Measurements from ENCODE around the gene DTX3. TPM values are rescaled to one million over a fixed set of nuclear protein-coding genes. Genes with fewer than 3 reads are reported as not detected.
"Not testable (repeated sequence)": the region's sequence is repeated elsewhere in the genome, so short reads cannot be mapped to it uniquely, and the experiment has no call there.

Gene DTX3
- polyA plus RNA-seq, 1 donor from 2014 or later: 0.91 TPM

- Mint-ChIP-seq H3K4me3 (peak overlapping the region in 2 of 4 donors; percentile 8 to 67), H3K9me3 (no peaks in the 10 kb centered on the region), H3K27ac (peak overlapping the region in 1 of 3 donors; percentile 59), H3K36me3 (peaks cover 1% of the 10 kb centered on the region), H3K27me3 (peaks cover 82% of the 10 kb centered on the region), H3K4me1 (peaks cover under 1 to 14% (median 13%) of the 10 kb centered on the region in 3 donors)
These were observed 21.7 kb downstream of the DTX3 start for GRCh38 chr12:57626111-57626920.

DNA sequence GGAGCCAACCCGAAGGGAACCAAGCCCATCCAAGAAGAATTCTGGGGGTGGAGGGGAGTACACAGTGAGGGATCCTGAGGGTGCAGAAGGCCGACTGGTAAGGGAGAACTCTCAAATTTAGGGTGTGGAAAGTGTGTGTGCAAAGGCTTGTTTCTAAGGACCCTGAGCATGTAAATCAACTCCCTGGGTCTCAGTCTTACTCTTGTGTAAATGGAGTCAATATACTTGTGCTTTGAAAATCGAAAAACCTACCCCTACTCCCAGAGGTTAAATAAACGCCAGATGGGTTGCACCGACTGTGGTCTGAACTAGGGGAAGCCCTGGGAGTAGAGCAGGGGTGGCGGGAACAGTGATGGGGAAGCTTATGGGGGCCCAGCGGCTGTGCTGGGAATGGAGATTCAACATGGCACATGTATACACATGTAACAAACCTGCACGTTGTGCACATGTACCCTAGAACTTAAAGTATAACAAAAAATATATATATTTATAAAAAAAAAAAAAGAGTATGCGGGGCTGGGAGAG is 22.4 kb downstream of the DTX3 start:
- H3K27me3 Mint-ChIP-seq: peaks cover 79% of the 10 kb centered on the region

DNA sequence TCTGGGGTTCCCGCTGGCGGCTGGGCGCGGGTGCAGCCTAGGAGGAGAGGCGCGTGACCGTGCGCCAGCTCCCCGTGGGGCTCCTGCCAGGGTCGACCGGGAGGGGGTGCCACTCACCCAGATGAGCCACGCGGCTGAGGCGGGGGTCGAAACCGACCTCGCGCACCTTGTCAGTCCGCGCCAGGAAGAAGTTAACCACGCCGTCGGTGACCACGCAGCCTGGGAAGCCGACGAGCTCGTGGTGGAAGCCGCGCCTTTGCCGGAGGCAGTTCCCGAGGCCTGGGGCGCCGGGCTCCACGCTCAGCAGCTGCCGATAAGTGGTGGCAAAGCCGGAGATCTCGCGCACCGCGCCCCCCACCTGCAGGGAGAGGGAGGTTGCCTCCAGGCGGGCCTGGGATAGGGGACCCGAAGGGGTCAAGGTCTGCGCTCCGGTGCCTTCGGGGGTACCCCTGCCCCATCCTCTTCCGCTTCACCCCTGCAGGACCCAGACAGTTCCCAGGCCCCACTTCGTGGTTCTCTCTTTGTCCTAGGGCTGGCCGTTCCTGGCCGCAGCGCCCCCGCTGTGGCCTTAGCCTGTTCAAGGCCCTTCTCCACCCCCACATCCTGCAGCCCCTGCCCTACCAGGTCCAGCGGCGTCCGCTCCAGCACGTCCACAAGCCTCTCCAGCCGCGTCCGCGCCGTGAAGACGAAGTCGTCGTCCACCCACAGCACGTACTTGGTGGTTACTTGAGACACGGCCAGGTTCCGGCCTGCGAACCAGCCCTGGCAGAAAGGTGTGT is 23.1 kb downstream of the DTX3 start:
- H3K36me3 Mint-ChIP-seq: peaks cover 1% of the 10 kb centered on the region
- H3K27ac Mint-ChIP-seq: no peak overlapping the region
- H3K27me3 Mint-ChIP-seq: peaks cover 76% of the 10 kb centered on the region
- peaks cover 2 to 13% (median 11%) of the 10 kb centered on the region in 3 donors for H3K4me1 Mint-ChIP-seq
- H3K9me3 Mint-ChIP-seq: no peaks in the 10 kb centered on the region
- H3K4me3 Mint-ChIP-seq: peak overlapping the region in 2 of 4 donors; percentile 45 to 51

More for the DNA sequence above, 22.4 kb downstream of the DTX3 start:
- no peaks in the 10 kb centered on the region for H3K9me3 Mint-ChIP-seq
- no peak overlapping the region for H3K27ac Mint-ChIP-seq
- H3K4me3 Mint-ChIP-seq: peak overlapping the region in 1 of 4 donors; percentile 8
- H3K4me1 Mint-ChIP-seq: peaks cover 0 to 13% (median 12%) of the 10 kb centered on the region in 3 donors
- H3K36me3 Mint-ChIP-seq: peaks cover 1% of the 10 kb centered on the region

DNA sequence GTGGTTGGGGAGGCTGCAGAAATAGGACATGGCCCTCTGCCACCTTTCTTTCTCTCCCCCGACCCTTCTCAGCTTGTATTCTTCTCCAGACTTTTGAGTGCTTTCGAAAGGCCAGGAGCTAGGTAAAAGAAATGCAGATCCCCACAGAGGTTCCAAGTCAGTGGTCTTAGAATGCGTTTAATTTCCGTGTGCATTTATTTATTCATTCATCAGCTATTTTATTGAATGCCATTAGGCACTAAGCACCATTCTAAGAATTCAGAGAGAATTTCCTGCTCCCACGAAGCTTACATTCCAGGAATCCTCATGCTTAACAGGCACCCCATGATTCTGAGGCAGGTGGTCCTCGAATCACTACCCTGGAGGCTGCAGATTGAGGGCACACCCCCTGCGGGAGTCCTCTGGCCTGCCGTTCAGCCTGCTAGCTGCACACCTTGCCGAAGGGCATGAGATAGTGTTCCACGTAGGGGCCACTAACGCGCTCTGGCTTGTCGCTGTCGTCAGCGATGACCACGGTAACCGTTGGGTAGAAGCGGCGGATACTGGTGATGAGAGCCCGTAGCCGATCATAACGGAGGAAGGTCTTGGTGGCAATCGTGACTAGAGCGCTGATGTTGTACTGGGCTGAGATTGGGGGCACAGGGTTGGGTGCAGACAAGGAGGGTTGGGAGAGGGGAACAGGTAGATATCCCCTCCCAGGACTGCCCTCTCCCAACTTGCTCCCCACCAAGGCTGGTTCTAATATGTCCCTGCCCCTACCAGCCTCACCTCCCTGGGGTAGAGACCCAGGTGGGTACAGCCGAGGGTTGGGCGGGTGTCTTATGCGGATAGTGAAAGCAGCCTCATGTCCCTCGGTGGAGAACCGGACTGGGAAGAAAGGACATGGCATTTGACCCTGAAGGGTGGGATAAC is 23.9 kb downstream of the DTX3 start:
- H3K4me1 Mint-ChIP-seq: peaks cover 6 to 18% (median 11%) of the 10 kb centered on the region in 3 donors
- H3K27me3 Mint-ChIP-seq: peaks cover 75% of the 10 kb centered on the region
- H3K27ac Mint-ChIP-seq: no peak overlapping the region
- H3K4me3 Mint-ChIP-seq: no peak overlapping the region
- no peaks in the 10 kb centered on the region for H3K9me3 Mint-ChIP-seq
- peaks cover 1% of the 10 kb centered on the region for H3K36me3 Mint-ChIP-seq

DNA sequence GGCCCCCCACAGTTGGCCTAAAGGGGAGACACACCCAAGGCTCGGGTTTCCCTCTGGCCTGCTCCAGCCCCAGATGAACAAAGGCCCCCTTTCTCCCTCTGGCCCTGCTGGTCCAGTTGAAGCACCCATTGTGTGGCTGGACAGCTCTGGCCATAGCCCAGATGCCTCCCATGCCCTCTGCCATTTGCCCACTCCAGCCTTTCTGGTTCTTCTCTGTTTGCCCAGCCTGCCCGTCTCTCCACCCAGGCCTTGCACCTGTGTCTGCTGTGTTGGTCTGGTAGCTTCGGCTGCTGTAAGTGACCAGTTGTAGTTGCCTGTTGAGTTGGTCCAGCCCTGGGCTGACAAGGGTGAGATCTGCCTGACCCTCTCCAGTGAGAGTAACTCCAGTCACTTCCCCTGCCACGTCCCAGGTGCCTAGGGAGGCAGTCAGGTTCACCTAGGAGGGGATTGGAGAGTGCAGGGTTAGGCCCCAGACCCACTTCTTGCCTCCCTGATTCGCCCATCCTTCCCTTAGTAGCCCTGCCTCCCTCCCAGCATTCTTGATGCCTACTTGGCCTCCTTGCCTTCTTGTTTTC is 25.4 kb downstream of the DTX3 start:
- Mint-ChIP-seq H3K27ac (no peak overlapping the region), H3K4me1 (peaks cover 7 to 15% (median 11%) of the 10 kb centered on the region in 3 donors), H3K36me3 (peaks cover 1% of the 10 kb centered on the region), H3K4me3 (no peak overlapping the region), H3K27me3 (peaks cover 64% of the 10 kb centered on the region), H3K9me3 (no peaks in the 10 kb centered on the region)

DNA sequence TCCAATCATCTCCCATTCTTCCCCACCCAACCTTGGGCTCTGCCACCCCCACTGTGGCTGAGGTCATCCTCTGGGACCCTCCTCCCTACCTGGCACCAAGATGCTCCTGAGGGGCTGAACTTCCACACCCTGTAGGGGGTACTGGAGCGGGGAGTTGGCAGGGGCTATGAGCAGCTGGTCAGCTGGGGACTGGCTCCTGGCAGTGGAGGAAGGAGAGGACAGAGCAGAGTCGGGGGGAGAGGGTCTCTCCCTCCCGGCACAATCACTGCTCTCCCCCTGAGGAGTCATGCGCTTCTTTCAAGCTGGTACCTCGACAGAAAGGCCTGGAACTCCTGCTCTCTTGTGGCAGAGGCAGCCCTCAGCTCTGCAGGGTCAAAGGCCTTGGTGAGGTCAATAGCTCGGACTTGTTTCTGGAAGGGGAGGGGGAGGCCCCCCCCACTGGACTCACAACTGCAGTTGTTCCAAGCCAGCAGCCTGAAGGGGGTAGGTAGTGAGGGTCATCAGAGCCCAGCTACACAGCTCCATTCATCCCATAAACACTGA is 26.3 kb downstream of the DTX3 start:
- H3K36me3 Mint-ChIP-seq: peaks cover 1% of the 10 kb centered on the region
- H3K9me3 Mint-ChIP-seq: no peaks in the 10 kb centered on the region
- peaks cover 56% of the 10 kb centered on the region for H3K27me3 Mint-ChIP-seq
- peak overlapping the region in 1 of 4 donors; percentile 3 for H3K4me3 Mint-ChIP-seq
- H3K27ac Mint-ChIP-seq: no peak overlapping the region
- H3K4me1 Mint-ChIP-seq: peaks cover 7 to 15% (median 11%) of the 10 kb centered on the region in 3 donors

DNA sequence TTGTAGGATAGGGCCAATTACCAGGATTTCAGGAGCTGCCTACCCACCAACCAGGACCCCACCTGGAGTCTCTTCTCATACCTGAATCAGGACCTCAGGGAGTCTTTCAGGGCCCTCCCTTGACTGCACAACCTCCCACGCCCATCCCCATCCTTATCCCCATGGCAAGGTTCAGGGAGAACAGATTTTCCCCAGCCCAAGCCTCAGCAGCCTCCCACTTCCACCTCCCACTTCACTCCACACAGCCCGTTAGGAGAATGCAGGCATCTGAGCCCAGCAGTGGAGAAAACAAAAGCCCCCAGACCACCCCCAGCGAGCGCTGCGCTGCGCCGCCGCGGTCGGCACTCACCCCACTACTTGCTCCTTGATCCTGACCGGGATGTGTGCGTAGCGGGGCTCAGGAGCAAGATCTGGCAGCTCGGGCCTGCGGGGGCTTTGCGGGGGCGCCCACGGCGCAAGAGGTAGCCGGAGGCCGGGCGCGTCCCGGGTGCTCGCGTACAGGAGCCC is 27.0 kb downstream of the DTX3 start:
- Mint-ChIP-seq H3K9me3 (no peaks in the 10 kb centered on the region), H3K27ac (no peak overlapping the region), H3K36me3 (peaks cover 1% of the 10 kb centered on the region), H3K4me1 (peaks cover 7 to 15% (median 11%) of the 10 kb centered on the region in 3 donors), H3K4me3 (peak overlapping the region; percentile 3 to 89 (median 56)), H3K27me3 (peaks cover 50% of the 10 kb centered on the region)

GRCh38 chr12:57632073-57632957 is 27.7 kb downstream of the DTX3 start:
- Mint-ChIP-seq H3K27me3 (peaks cover 45% of the 10 kb centered on the region), H3K4me1 (peaks cover 7 to 11% (median 8%) of the 10 kb centered on the region in 3 donors), H3K9me3 (no peaks in the 10 kb centered on the region), H3K4me3 (peak overlapping the region; percentile 19 to 93 (median 77)), H3K27ac (no peak overlapping the region), H3K36me3 (peaks cover 1% of the 10 kb centered on the region)

- H3K4me3 Mint-ChIP-seq: peak within 1 kb of the TSS; percentile 60 to 93 (median 77)
- H3K4me1 Mint-ChIP-seq: peaks cover 4 to 11% (median 7%) of the 10 kb centered on the region in 3 donors
- H3K9me3 Mint-ChIP-seq: no peaks in the 10 kb centered on the region
- peaks cover 1% of the 10 kb centered on the region for H3K36me3 Mint-ChIP-seq
- peak within 1 kb of the TSS in 1 of 3 donors; percentile 22 for H3K27ac Mint-ChIP-seq
- H3K27me3 Mint-ChIP-seq: peaks cover 40% of the 10 kb centered on the region
These were observed 28.6 kb downstream of the DTX3 start, which contains the start of gene B4GALNT1 for GRCh38 chr12:57632958-57633840. TSS of gene B4GALNT1 (minus strand) at chr12:57633201. CDS start at chr12:57632132, 1,069 bp downstream.

- H3K27ac Mint-ChIP-seq, H3K36me3 Mint-ChIP-seq, H3K4me3 Mint-ChIP-seq, H3K9me3 Mint-ChIP-seq, H3K4me1 Mint-ChIP-seq: not testable (repeated sequence)
- peaks cover 15% of the 10 kb centered on the region for H3K27me3 Mint-ChIP-seq
These were observed 32.1 kb downstream of the DTX3 start for GRCh38 chr12:57636731-57637130.

DNA sequence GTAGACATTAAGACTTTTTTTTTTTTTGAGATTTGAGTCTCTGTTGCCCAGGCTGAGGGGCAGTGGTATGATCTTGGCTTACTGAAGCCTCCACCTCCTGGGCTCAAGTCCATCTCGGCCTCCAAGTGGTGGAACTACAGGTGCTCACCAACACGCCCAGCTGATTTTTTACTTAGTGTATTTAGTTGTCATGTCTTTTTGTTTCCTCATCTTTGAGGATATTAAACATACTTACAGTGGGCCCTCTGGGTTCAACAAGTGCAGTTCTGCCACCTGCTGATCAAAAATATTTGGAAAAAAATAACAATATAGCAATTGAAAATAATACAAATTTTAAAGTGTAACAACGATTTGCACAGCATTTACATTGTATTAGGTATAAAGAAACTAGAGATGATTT is 32.7 kb downstream of the DTX3 start:
- H3K27ac Mint-ChIP-seq: no peak overlapping the region
- H3K36me3 Mint-ChIP-seq: peaks cover 3% of the 10 kb centered on the region
- no peaks in the 10 kb centered on the region for H3K9me3 Mint-ChIP-seq
- peaks cover 0 to 6% (median 5%) of the 10 kb centered on the region in 3 donors for H3K4me1 Mint-ChIP-seq
- H3K4me3 Mint-ChIP-seq: no peak overlapping the region
- H3K27me3 Mint-ChIP-seq: peaks cover 15% of the 10 kb centered on the region

GRCh38 chr12:57638096-57638495 is 33.5 kb downstream of the DTX3 start:
- H3K27ac Mint-ChIP-seq: no peak overlapping the region
- peaks cover 14% of the 10 kb centered on the region for H3K27me3 Mint-ChIP-seq
- H3K4me1 Mint-ChIP-seq: peaks cover 0 to 5% (median 5%) of the 10 kb centered on the region in 3 donors
- H3K36me3 Mint-ChIP-seq: peaks cover 3% of the 10 kb centered on the region
- no peak overlapping the region for H3K4me3 Mint-ChIP-seq
- no peaks in the 10 kb centered on the region for H3K9me3 Mint-ChIP-seq

Measured in IgD-negative memory B cell (primary cell).